H1 (cell line): ENCODE data around the gene FAM13C. TPM values are rescaled to one million over a fixed set of nuclear protein-coding genes. Genes with fewer than 3 reads are reported as not detected.

Source experiments
- CTCF ChIA-PET: fragments of 300-600 bp; sonication (Branson Sonifier 250); formaldehyde crosslinking; loops from one replicate; lab custom pipeline; 2021; ENCODE audit not compliant: partially characterized antibody; lab: Charles Lee
- POLR2A ChIA-PET: fragments of 300-600 bp; sonication (Branson Sonifier 250); formaldehyde crosslinking; loops from one replicate; lab custom pipeline; 2021; ENCODE audit warnings: inconsistent platforms; ENCODE audit not compliant: partially characterized antibody; lab: Charles Lee
- DNase-seq, 2 experiments: peaks; one replicate each; pipeline versions ENCODE4 v3.0.0 to v3.0.0-alpha.2; 2010 to 2022; ENCODE audit warnings: low spot score in 2 of 2, low read depth in 1 of 2, mixed read lengths in 1 of 2
- FAIRE-seq: peaks from 2 replicates; lab custom pipeline; 2011; peaks lifted over from hg19 to GRCh38; lab: Jason Lieb, UNC
- H2AFZ ChIP-seq: 2 replicates; pipeline ENCODE4 v1.8.1; 2012; ENCODE audit warnings: low read length, inconsistent platforms
- H2AK5ac ChIP-seq: 2 replicates; pipeline ENCODE4 v1.6.1; 2013; ENCODE audit warnings: low read depth, low read length
- H2BK120ac ChIP-seq: replicated peaks from 2 replicates; pipeline ENCODE3; 2013; ENCODE audit warnings: low read depth, low read length, inconsistent platforms
- H2BK12ac ChIP-seq: 2 replicates; pipeline ENCODE4 v1.6.1; 2013; ENCODE audit warnings: low read depth, low read length
- H2BK15ac ChIP-seq: 2 replicates; pipeline ENCODE4 v1.6.1; 2013; ENCODE audit warnings: low read length
- H2BK20ac ChIP-seq: 2 replicates; pipeline ENCODE4 v1.6.1; 2013; ENCODE audit warnings: low read length
- H2BK5ac ChIP-seq: 2 replicates; pipeline ENCODE4 v1.6.1; 2013; ENCODE audit warnings: low read depth, low read length
- H3K14ac ChIP-seq: 2 replicates; pipeline ENCODE4 v1.6.1; 2013; ENCODE audit warnings: inconsistent platforms; ENCODE audit not compliant: insufficient read length
- H3K18ac ChIP-seq: 2 replicates; pipeline ENCODE4 v1.6.1; 2013; ENCODE audit warnings: low read length; ENCODE audit errors: extremely low read depth
- H3K23ac ChIP-seq: 2 replicates; pipeline ENCODE4 v1.6.1; 2013; ENCODE audit warnings: inconsistent platforms; ENCODE audit not compliant: insufficient read length
- H3K23me2 ChIP-seq: 2 replicates; pipeline ENCODE4 v1.6.1; 2013; ENCODE audit warnings: low read depth, low read length
- H3K27ac ChIP-seq: 2 replicates; pipeline ENCODE4 v1.6.1; 2011; ENCODE audit warnings: low read depth, low read length, inconsistent platforms
- H3K27me3 ChIP-seq, 4 experiments: replicated peaks in 1 of 4; 1 replicate in 1 of 4; 2 replicates in 3 of 4; pipeline versions ENCODE4 v1.6.1 to v1.8.1; 2011 to 2013; ENCODE audit warnings: low read length in 3 of 4, mild to moderate bottlenecking in 3 of 4, inconsistent platforms in 2 of 4, mixed read lengths in 2 of 4, moderate library complexity in 1 of 4; ENCODE audit not compliant: control insufficient read depth in 3 of 4, insufficient read depth in 3 of 4; ENCODE audit errors: extremely low read depth in 1 of 4
- H3K36me3 ChIP-seq, 4 experiments: 2 replicates each; pipeline versions ENCODE4 v1.6.1 to v1.8.1; 2011 to 2013; ENCODE audit warnings: mild to moderate bottlenecking in 4 of 4, low read length in 3 of 4, moderate library complexity in 2 of 4, control low read depth in 1 of 4, inconsistent platforms in 1 of 4; ENCODE audit not compliant: insufficient read depth in 4 of 4, control insufficient read depth in 2 of 4
- H3K4ac ChIP-seq: replicated peaks from 2 replicates; pipeline ENCODE3; 2013; ENCODE audit warnings: low read length, low read depth, mixed read lengths, inconsistent platforms; ENCODE audit not compliant: insufficient read length
- H3K4me1 ChIP-seq, 4 experiments: replicated peaks in 1 of 4; 1 replicate in 1 of 4; 2 replicates in 3 of 4; pipeline versions ENCODE4 v1.6.1 to v1.8.1; 2011 to 2013; ENCODE audit warnings: low read length in 3 of 4, inconsistent platforms in 2 of 4, mixed read lengths in 1 of 4; ENCODE audit not compliant: insufficient read depth in 4 of 4, control insufficient read depth in 3 of 4
- H3K4me2 ChIP-seq, 2 experiments: 2 replicates each; pipeline versions ENCODE4 v1.6.1 to v1.8.1; 2011 to 2013; ENCODE audit warnings: low read depth in 2 of 2, low read length in 2 of 2, control low read depth in 1 of 2, inconsistent platforms in 1 of 2, mild to moderate bottlenecking in 1 of 2; ENCODE audit not compliant: insufficient read depth in 1 of 2
- H3K4me3 ChIP-seq, 4 experiments: fragments of 200-600, 300-600 bp in 1 of 4; sonication (generic), shearing (Covaris generic), sonication (Bioruptor Twin) in 1 of 4; 2 replicates each; pipeline versions ENCODE4 v1.5.1 to v1.8.1; 2011 to 2016; ENCODE audit warnings: low read length in 4 of 4, low read depth in 3 of 4, control low read depth in 2 of 4, inconsistent platforms in 2 of 4, mild to moderate bottlenecking in 2 of 4, mixed read lengths in 1 of 4, moderate library complexity in 1 of 4; ENCODE audit not compliant: insufficient read depth in 2 of 4; ENCODE audit errors: extremely low read depth in 1 of 4
- H3K56ac ChIP-seq: replicated peaks from 2 replicates; pipeline ENCODE3; 2013; ENCODE audit warnings: low read depth, mild to moderate bottlenecking, mixed read lengths, low read length, inconsistent platforms; ENCODE audit not compliant: insufficient read length
- H3K79me1 ChIP-seq: 2 replicates; pipeline ENCODE4 v1.6.1; 2013; ENCODE audit warnings: low read depth, low read length, control low read depth
- H3K79me2 ChIP-seq, 2 experiments: 2 replicates each; pipeline versions ENCODE4 v1.6.1 to v1.8.1; 2012 to 2013; ENCODE audit warnings: low read length in 2 of 2, mild to moderate bottlenecking in 2 of 2, inconsistent platforms in 1 of 2; ENCODE audit not compliant: insufficient read depth in 2 of 2, control insufficient read depth in 1 of 2
- H3K9ac ChIP-seq, 4 experiments: replicated peaks in 1 of 4; 1 replicate in 1 of 4; 2 replicates in 3 of 4; pipeline versions ENCODE4 v1.6.1 to v1.8.1; 2011 to 2013; ENCODE audit warnings: low read depth in 3 of 4, low read length in 3 of 4, control low read depth in 2 of 4, mild to moderate bottlenecking in 2 of 4, moderate library complexity in 2 of 4, inconsistent platforms in 1 of 4; ENCODE audit errors: extremely low read depth in 1 of 4
- H3K9me3 ChIP-seq, 2 experiments: 2 replicates each; pipeline versions ENCODE4 v1.6.1 to v1.8.1; 2012 to 2013; ENCODE audit warnings: mild to moderate bottlenecking in 2 of 2, moderate library complexity in 2 of 2, control low read depth in 1 of 2, inconsistent platforms in 1 of 2, low read depth in 1 of 2, low read length in 1 of 2, mixed read lengths in 1 of 2; ENCODE audit not compliant: insufficient read depth in 2 of 2
- H4K20me1 ChIP-seq, 2 experiments: replicated peaks in 1 of 2; 2 replicates each; pipeline versions ENCODE3 to v1.8.1; 2011 to 2013; ENCODE audit warnings: inconsistent platforms in 2 of 2, low read length in 2 of 2, mild to moderate bottlenecking in 1 of 2; ENCODE audit not compliant: insufficient read depth in 2 of 2, control insufficient read depth in 1 of 2
- H4K5ac ChIP-seq: 2 replicates; pipeline ENCODE4 v1.6.1; 2013; ENCODE audit warnings: low read length, low read depth, mixed read lengths, inconsistent platforms; ENCODE audit not compliant: insufficient read length
- H4K8ac ChIP-seq: 2 replicates; pipeline ENCODE4 v1.8.0; 2013; ENCODE audit warnings: mild to moderate bottlenecking, moderate library complexity, low read length, inconsistent platforms; ENCODE audit not compliant: insufficient read depth; ENCODE audit errors: extremely low read depth
- H4K91ac ChIP-seq: replicated peaks from 2 replicates; pipeline ENCODE3; 2013; ENCODE audit warnings: low read length, mixed read lengths, inconsistent platforms; ENCODE audit not compliant: insufficient read length
- CEBPB ChIP-seq: IDR thresholded peaks from 2 replicates; pipeline ENCODE4 v1.6.1; 2012; ENCODE audit warnings: low read depth, low read length
- CHD1 ChIP-seq: IDR thresholded peaks from 2 replicates; pipeline ENCODE4 v1.6.1; 2012; ENCODE audit warnings: low read depth, low read length, improper control_type of control experiment
- JUN ChIP-seq: IDR thresholded peaks from 2 replicates; pipeline ENCODE4 v1.6.1; 2011; ENCODE audit warnings: low read depth, mild to moderate bottlenecking, improper control_type of control experiment, low read length
- MAFK ChIP-seq: IDR thresholded peaks from 2 replicates; pipeline ENCODE4 v1.6.1; 2012; ENCODE audit warnings: low read depth, mild to moderate bottlenecking, improper control_type of control experiment, low read length
- SIN3A ChIP-seq, 2 experiments: IDR thresholded peaks in 1 of 2; conservative IDR thresholded peaks in 1 of 2; 2 replicates each; pipeline ENCODE4 v1.6.1; 2011 to 2012; ENCODE audit warnings: low read length in 2 of 2, improper control_type of control experiment in 1 of 2, low read depth in 1 of 2, mild to moderate bottlenecking in 1 of 2
- SUZ12 ChIP-seq: fragments of 200-600 bp; sonication (generic); IDR thresholded peaks from 2 replicates; pipeline ENCODE4 v1.6.1; 2012; ENCODE audit warnings: mild to moderate bottlenecking, inconsistent platforms, low read length, moderate library complexity, mixed read lengths
- TAF7 ChIP-seq: optimal IDR thresholded peaks from 2 replicates; pipeline ENCODE3; 2011; ENCODE audit warnings: low read depth, mild to moderate bottlenecking, inconsistent platforms, low read length, moderate library complexity, borderline replicate concordance
- WGBS, 2 experiments: shearing (Covaris generic) in 1 of 2; methylation state at CpG; one replicate each; pipeline versions ENCODE4 v1.1.6 to v1.1.7; 2013 to 2015; ENCODE audit warnings: low lambda C conversion rate in 2 of 2, mixed read lengths in 2 of 2, inconsistent platforms in 1 of 2, low coverage in 1 of 2, missing lambda C conversion rate in 1 of 2; ENCODE audit not compliant: insufficient replicate concordance in 2 of 2, insufficient coverage in 1 of 2, insufficient read length in 1 of 2; ENCODE audit errors: extremely low coverage in 1 of 2, missing lambda C conversion rate in 1 of 2; 5-methylcytosine and 5-hydroxymethylcytosine counted together
- polyA plus RNA-seq, 7 experiments: library from polyadenylated mRNA; depleted of rRNA in 3 of 7; stranded (reverse) in 5 of 7; unstranded in 2 of 7; fragments of >200 nt in 5 of 7; fragments of 200-250 nt in 2 of 7; gene quantifications; 1 replicate in 5 of 7; 2 replicates in 1 of 7; 4 replicates in 1 of 7; pipeline versions ENCODE4 v1.2.1 to v1.2.3, GENCODE V29; 2011 to 2013; ENCODE audit warnings: missing spikeins in 2 of 7, mixed read lengths in 2 of 7
- total RNA-seq: library from RNA; stranded (reverse); fragmentation: NEBNext Ultra II Directional; extraction: Animal tissue kit (Norgen Biotek cat#: 25700); gene quantifications from 2 replicates; pipeline ENCODE4 v1.2.1, GENCODE V29; 2021

Gene FAM13C
- total and polyA plus RNA-seq, 2 of the 8 experiments (the other 6 are each of a cell fraction or from before 2014, with no cell fraction given) = 0.56 to 0.62 TPM

- Histone ChIP-seq H3K79me1 (no peaks in the 10 kb centered on the region), H2AFZ (no peak overlapping the region), H4K8ac (no peak overlapping the region), H3K18ac (no peak overlapping the region), H4K20me1 (no peaks in the 10 kb centered on the region), H2BK120ac (no peak overlapping the region), H3K4ac (no peak overlapping the region), H2AK5ac (no peak overlapping the region), H3K56ac (no peak overlapping the region), H3K27ac (no peak overlapping the region), H3K23ac (no peak overlapping the region), H2BK5ac (no peak overlapping the region), H3K36me3 (no peaks in the 10 kb centered on the region), H3K4me2 (no peak overlapping the region), H3K9ac (no peak overlapping the region), H3K23me2 (no peaks in the 10 kb centered on the region), H4K5ac (no peak overlapping the region), H2BK20ac (no peak overlapping the region), H3K14ac (no peak overlapping the region), H3K4me3 (no peak overlapping the region), H2BK15ac (no peak overlapping the region), H3K79me2 (no peaks in the 10 kb centered on the region), H3K27me3 (no peaks in the 10 kb centered on the region), H2BK12ac (no peak overlapping the region), H4K91ac (no peak overlapping the region), H3K9me3 (no peaks in the 10 kb centered on the region), H3K4me1 (no peaks in the 10 kb centered on the region)
- POLR2A ChIA-PET = no interaction called here
- no peak for FAIRE-seq
- WGBS, 2 experiments = 89% methylated on average over 1 of the region's 1 CpG; no CpG with 5 or more reads in 1 of the 2 experiments
- CTCF ChIA-PET = interaction anchor here (1.1 kb wide), 1 partner anchor 355 kb away, joined by 3 read pairs; no protein-coding TSS in a partner anchor
- TF ChIP-seq JUN (no peak), TAF7 (no peak), MAFK (no peak), SUZ12 (no peak), CEBPB (peak; percentile 82; the same call in 1 of the 2 replicates), CHD1 (no peak), SIN3A (conservative IDR thresholded peaks at IDR 0.05 in 1 of 2, IDR thresholded peaks at IDR 0.05 in 1 of 2; ENCODE audit: low read depth in 1 of 2, low read length in 2 of 2) (no peak)
- DNase-seq = no peak
These were observed 88.9 kb downstream of the FAM13C start for GRCh38 chr10:59273445-59273844.
